Measurements from ENCODE around the gene TEX51.

Gene TEX51

GRCh38 chr2:126915903-126916302, 17.2 kb downstream of the TEX51 start:
- no peak for ATAC-seq
- TF ChIP-seq PPARA (CRISPR knock-in tag; IDR thresholded peaks at IDR 0.05; ENCODE audit: borderline replicate concordance): no peak
- TF ChIP-seq ISL1 (CRISPR knock-in tag; IDR thresholded peaks at IDR 0.05): no peak
- TF ChIP-seq RARB (CRISPR knock-in tag; IDR thresholded peaks at IDR 0.05): no peak
- no peak for TF ChIP-seq CSDC2 (CRISPR knock-in tag; IDR thresholded peaks at IDR 0.05)
- no peak for TF ChIP-seq ZNF565 (CRISPR knock-in tag; conservative IDR thresholded peaks at IDR 0.05; ENCODE audit: low read depth)
- TF ChIP-seq ZNF70 (CRISPR knock-in tag; IDR thresholded peaks at IDR 0.05): no peak
- no peak for TF ChIP-seq ZFP3 (CRISPR knock-in tag; IDR thresholded peaks at IDR 0.05)
- no peak for TF ChIP-seq GLIS3 (CRISPR knock-in tag; IDR thresholded peaks at IDR 0.05)
- TF ChIP-seq TCF4 (CRISPR knock-in tag; IDR thresholded peaks at IDR 0.05; ENCODE audit: borderline replicate concordance): no peak
- TF ChIP-seq SNAI2 (CRISPR knock-in tag; IDR thresholded peaks at IDR 0.05): no peak
- TF ChIP-seq TOX (CRISPR knock-in tag; IDR thresholded peaks at IDR 0.05; ENCODE audit: borderline replicate concordance): no peak
- TF ChIP-seq ZFP30 (CRISPR knock-in tag; IDR thresholded peaks at IDR 0.05): no peak
- no peak for TF ChIP-seq ARNTL (CRISPR knock-in tag; IDR thresholded peaks at IDR 0.05; ENCODE audit: borderline replicate concordance, low read depth)
- TF ChIP-seq POU6F1 (CRISPR knock-in tag; IDR thresholded peaks at IDR 0.05; ENCODE audit: borderline replicate concordance, low read depth): no peak
- TF ChIP-seq TSHZ2 (CRISPR knock-in tag; IDR thresholded peaks at IDR 0.05): no peak
- no peak for TF ChIP-seq BACH2 (CRISPR knock-in tag; IDR thresholded peaks at IDR 0.05; ENCODE audit: borderline replicate concordance)
- no peak for TF ChIP-seq PATZ1 (CRISPR knock-in tag; IDR thresholded peaks at IDR 0.05; ENCODE audit: borderline replicate concordance)
- no peak for TF ChIP-seq CREB5 (CRISPR knock-in tag; IDR thresholded peaks at IDR 0.05; ENCODE audit: low read depth)

- TF ChIP-seq ARNTL (CRISPR knock-in tag; IDR thresholded peaks at IDR 0.05; ENCODE audit: borderline replicate concordance, low read depth): no peak
- no peak for TF ChIP-seq ZNF8 (CRISPR knock-in tag; IDR thresholded peaks at IDR 0.05)
- no peak for TF ChIP-seq GLIS3 (CRISPR knock-in tag; IDR thresholded peaks at IDR 0.05)
- no peak for TF ChIP-seq ZNF565 (CRISPR knock-in tag; conservative IDR thresholded peaks at IDR 0.05; ENCODE audit: low read depth)
- TF ChIP-seq BACH2 (CRISPR knock-in tag; IDR thresholded peaks at IDR 0.05; ENCODE audit: borderline replicate concordance): no peak
- TF ChIP-seq OSR1 (CRISPR knock-in tag; IDR thresholded peaks at IDR 0.05): no peak
- no peak for TF ChIP-seq CREB5 (CRISPR knock-in tag; IDR thresholded peaks at IDR 0.05; ENCODE audit: low read depth)
- no peak for TF ChIP-seq CSDC2 (CRISPR knock-in tag; IDR thresholded peaks at IDR 0.05)
- TF ChIP-seq ZFP3 (CRISPR knock-in tag; IDR thresholded peaks at IDR 0.05): no peak
- no peak for TF ChIP-seq ZC3H10 (CRISPR knock-in tag; IDR thresholded peaks at IDR 0.05)
- TF ChIP-seq ISL1 (CRISPR knock-in tag; IDR thresholded peaks at IDR 0.05): no peak
- no peak for TF ChIP-seq TCF4 (CRISPR knock-in tag; IDR thresholded peaks at IDR 0.05; ENCODE audit: borderline replicate concordance)
- TF ChIP-seq CSRNP3 (CRISPR knock-in tag; IDR thresholded peaks at IDR 0.05): no peak
- TF ChIP-seq SNAI2 (CRISPR knock-in tag; IDR thresholded peaks at IDR 0.05): no peak
- no peak for TF ChIP-seq TOX (CRISPR knock-in tag; IDR thresholded peaks at IDR 0.05; ENCODE audit: borderline replicate concordance)
- TF ChIP-seq RARB (CRISPR knock-in tag; IDR thresholded peaks at IDR 0.05): no peak
- no peak for TF ChIP-seq PPARA (CRISPR knock-in tag; IDR thresholded peaks at IDR 0.05; ENCODE audit: borderline replicate concordance)
- TF ChIP-seq ZNF70 (CRISPR knock-in tag; IDR thresholded peaks at IDR 0.05): no peak
- TF ChIP-seq TSHZ2 (CRISPR knock-in tag; IDR thresholded peaks at IDR 0.05): no peak
- ATAC-seq: no peak
Measured at GRCh38 chr2:126916744-126917143, 18.1 kb downstream of the TEX51 start.

Measured in SK-N-SH treated with all-trans-retinoic acid at 6 μM for 48 hours (cell line).